NCI-H82 (cell line): ENCODE results near the gene TPSD1.
A peak's percentile ranks its signal among the peaks of the same experiment; 100 is the strongest.

Experiments
- DNase-seq: peaks from one replicate; lab custom pipeline; 2025; lab: John Stamatoyannopoulos, UW

Gene TPSD1

DNA sequence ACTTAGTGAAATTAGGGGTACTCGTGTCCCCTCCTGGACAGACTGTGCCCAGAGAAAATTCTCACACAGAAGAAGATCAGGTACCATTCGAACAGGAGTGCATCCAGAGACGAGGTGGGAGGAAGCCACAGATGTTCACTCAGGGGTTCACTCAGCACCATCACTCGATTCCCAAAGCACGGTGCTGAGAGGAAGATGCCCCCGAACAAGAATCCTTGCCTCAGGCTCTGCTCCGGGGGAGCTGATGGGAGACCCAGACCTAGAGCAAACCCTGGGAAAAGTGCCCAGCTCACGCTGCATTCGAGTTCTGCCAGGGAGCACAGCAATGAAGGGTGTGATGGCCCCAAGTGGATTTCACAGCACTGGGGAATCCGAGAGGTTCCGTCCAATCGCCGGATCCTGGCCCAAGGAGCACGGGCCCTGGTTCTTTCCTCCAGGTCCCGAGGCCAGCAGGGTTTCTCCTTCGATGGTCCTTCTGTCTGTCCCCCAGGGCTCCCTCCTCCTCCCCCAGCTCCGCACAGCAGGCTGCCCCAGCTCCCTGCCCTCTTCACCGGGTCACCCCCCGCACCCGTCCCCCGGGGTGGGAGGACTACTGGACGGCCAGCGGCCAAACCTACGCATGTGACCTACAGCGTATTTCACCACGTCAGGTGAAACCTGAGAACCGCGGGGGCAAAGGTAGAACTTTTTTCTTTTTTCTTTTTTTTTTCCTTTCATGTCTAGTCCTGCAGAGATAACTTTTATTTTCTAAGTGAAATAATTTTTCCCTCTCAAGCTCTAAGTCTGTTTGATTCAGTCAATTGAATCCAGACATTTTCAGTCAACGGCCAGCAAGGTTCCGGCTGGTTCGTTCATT lies 43.4 kb downstream of the TPSD1 start:
- DNase-seq: no peak

DNA sequence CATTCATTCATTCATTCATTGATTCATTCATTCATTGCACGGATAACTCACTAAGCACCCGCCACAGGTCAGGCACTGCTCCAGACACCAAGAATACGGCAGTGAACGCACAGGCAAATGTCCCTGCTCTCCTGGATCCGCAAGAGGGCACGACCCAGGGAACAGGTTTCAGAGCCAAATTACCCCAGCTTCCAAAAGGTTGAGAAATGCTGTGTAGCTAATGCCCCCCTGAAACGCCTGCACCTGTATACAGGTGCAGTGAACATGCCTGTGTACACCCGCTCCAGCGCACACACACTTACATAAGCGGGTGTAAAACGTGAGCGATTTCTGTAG lies 44.0 kb downstream of the TPSD1 start:
- no peak for DNase-seq

GRCh38 chr16:1300664-1301476 lies 45.0 kb downstream of the TPSD1 start:
- peak; percentile 58 for DNase-seq

DNA sequence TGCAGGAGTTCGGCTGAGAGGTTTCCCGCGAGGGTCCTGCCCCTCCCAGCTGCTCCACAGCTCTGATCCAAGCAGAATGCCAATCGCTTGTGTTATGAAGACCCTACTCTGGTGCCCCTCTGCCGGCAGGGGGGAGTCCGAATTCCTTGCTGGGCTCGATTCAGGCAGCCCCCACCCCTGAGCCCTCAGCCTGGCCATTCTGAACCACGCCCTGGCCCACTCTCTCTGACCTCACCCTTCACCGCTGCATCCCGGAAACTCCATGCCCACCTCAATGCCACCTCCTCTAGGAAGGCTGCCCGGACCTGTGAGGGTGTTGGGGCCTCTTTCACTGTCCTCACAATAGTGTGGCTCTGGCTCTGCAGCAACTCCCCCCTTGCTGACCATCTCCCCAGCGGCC lies 45.7 kb downstream of the TPSD1 start:
- no peak for DNase-seq

DNA sequence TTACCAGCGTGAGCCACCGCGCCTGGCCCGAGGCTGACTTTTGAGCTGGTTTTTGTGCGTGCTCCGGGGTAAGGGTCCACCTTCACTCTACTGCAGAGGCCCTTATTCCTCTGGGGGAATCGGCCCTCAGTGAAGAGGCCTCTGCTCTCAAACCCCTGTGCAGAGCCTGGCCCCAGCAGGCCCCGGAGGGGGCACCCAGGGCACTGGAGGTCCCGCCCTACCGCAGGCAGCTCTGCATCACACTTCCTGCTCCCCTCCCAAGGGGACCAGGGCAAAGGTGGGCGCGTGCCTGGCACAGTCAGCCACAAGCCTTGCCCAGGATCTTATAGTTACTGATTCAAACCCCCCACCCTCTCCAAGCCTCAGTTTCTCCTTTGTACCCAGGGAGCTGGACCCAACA lies 50.0 kb downstream of the TPSD1 start:
- no peak for DNase-seq

GRCh38 chr16:1306334-1306733 lies 50.5 kb downstream of the TPSD1 start:
- no peak for DNase-seq

GRCh38 chr16:1308036-1308976 lies 52.4 kb downstream of the TPSD1 start:
- DNase-seq: no peak
